Endometrial microvascular endothelial cells (primary cell): ENCODE measurements around the gene RPL27. TPM values are rescaled to one million over a fixed set of nuclear protein-coding genes. Genes with fewer than 3 reads are reported as not detected.
"Not testable (repeated sequence)": the region's sequence is repeated elsewhere in the genome, so short reads cannot be mapped to it uniquely, and the experiment has no call there.

ENCODE experiments used
- in situ Hi-C: cut with HindIII; loops from 2 replicates; pipeline ENCODE4 v1.10.0; 2017; ENCODE audit warnings: low sequenced_read_pairs, low pct_unique_long_range_greater_than_20kb; ENCODE audit errors: inconsistent ontology term
- total RNA-seq: library from RNA; depleted of rRNA; stranded (reverse); fragments of >200 nt; gene quantifications from one replicate; pipeline ENCODE4 v1.2.3, GENCODE V29; 2015; ENCODE audit errors: inconsistent ontology term

Gene RPL27
- total RNA-seq, 1 donor from 2014 or later = 880 TPM

- in situ Hi-C loops = no loop called here
Measured at GRCh38 chr17:42989726-42990652, 8.2 kb upstream of the RPL27 start.

DNA sequence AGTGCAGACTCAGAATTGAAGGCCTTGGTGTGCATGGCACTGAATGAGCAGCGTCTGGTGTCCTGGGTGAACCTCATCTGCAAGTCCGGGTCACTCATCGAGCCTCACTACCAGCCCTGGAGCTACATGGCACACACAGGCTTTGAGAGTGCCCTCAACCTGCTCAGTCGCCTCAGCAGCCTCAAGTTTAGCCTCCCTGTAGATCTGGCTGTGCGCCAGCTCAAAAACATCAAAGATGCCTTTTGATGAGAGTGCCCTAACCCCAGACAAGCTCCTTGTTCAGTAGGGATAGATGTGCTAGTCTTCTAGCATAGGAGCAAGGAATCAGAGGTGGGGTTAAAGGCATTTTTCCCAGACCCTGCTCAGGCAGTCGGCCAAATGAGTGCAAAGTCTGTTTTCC is 6.7 kb upstream of the RPL27 start:
- in situ Hi-C loops = no loop called here

DNA sequence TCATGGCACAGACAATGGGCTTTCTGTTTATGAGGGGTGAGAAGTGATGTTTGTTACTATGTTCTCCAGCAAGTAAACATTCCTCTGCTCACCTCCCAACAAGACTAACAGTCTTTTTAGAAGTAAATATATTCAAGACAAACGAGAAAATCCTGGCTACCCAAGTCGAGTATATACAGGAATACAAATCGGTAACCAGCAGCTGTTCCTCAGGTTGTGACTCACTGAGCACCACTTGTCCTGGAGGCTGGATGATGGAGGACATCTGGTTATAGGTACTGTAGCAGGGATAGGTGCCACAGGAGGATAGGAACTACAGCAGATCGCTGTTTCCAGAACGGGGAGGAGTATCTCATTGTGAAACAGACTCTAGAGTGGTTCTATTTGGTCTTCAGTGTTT is 5.3 kb upstream of the RPL27 start:
- in situ Hi-C loops = no loop called here

GRCh38 chr17:42993913-42994312 is 4.3 kb upstream of the RPL27 start:
- in situ Hi-C loops = not testable (repeated sequence)

DNA sequence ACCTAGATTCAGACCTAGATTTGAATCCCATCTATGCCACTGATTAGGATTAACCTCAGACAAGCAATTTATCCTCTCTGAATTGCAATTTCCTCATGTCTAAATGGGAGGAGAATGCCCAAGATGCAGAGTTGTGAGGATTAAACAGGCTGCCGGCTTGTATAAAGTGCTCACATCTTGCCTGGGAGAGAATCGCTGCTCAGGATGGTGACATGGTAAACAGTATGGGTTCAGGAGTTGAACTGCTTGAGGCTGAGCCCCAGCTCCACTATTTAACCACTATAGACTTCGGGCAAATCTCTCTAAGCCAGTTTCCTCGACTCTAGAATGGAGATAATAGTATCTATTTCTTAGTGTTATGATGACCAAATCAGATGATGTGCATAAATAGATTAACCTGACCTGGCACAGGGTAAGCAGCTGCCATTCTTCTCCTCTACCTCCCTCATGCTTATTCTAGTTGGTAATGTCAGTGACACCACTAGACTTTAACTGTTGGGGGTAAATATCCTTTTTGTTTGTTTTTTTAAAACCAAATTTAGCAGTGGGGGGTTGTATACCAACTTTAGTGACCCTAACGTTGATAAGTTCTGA is 732 bp upstream of the RPL27 start:
- in situ Hi-C loops = no loop called here

DNA sequence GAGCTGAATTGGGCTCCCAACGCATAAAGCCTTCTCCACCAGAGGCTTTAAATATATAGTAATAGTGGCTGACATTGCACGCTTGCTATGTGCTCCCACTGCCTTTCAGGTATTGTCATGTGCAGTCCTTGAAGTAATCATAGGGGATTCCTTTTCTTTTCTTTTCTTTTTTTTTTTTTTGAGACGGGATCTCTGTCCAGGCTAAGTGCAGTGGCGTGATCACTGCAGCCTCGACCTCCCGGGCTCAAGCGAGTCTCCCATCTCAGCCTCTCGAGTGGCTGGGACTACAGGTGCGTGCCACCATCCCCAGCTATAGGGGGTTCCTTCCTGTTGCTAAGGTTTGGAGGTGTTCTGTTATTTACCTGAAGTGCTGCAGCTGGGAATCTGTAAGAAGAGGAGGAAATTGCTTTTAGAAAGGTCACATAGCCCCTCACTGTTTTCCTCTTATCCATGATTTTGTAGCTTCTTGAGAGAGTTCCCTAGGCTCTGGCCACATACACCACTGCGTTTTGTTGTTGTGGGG is 845 bp downstream of the RPL27 start:
- in situ Hi-C loops = no loop called here

DNA sequence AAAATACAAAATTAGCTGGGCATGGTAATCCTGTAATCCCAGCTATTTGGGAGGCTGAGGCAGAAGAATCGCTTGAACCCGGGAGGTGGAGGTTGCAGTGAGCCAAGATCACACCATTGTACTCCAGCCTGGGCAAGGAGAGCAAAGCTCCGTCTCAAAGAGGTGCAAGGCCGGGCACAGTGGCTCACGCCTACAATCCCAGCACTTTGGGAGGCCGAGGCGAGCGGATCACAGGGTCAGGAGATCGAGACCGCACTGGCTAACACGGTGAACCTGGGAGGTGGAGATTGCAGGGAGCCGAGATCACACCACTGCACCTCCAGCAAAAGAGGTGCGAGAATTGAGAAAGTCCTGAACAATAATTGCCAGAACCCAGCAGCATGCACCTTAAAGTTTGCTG is 2.7 kb downstream of the RPL27 start:
- in situ Hi-C loops = not testable (repeated sequence)

DNA sequence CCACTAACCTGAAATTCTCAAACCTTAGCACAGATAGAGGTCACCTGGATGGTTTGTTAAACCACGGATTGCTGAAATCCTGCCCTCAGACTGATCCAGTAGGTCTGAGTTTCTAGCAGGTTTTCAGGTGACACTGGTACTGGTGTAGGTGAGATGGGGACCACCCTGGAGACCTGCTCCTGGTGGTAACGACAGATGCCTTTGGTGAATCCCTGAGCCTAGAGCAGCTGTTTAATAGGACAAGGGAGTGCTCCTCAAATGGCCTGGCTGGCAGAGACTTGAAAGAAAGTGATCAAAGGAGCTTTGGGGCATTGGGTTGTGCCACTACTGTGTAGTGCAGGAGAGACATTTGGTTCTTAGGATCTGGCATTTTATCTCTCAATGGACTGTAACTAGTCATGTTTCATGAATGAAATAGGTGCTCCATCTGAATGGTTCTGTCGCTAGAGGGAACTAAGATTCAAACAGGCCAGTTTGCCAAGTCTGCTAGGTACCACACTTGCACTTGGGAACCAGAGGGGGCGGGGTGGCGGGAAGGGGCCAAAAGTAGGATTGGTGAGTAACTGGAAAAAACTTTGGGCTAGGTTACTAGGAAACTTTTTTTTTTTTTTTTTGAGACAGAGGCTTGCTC is 5.4 kb downstream of the RPL27 start:
- in situ Hi-C loops = no loop called here

DNA sequence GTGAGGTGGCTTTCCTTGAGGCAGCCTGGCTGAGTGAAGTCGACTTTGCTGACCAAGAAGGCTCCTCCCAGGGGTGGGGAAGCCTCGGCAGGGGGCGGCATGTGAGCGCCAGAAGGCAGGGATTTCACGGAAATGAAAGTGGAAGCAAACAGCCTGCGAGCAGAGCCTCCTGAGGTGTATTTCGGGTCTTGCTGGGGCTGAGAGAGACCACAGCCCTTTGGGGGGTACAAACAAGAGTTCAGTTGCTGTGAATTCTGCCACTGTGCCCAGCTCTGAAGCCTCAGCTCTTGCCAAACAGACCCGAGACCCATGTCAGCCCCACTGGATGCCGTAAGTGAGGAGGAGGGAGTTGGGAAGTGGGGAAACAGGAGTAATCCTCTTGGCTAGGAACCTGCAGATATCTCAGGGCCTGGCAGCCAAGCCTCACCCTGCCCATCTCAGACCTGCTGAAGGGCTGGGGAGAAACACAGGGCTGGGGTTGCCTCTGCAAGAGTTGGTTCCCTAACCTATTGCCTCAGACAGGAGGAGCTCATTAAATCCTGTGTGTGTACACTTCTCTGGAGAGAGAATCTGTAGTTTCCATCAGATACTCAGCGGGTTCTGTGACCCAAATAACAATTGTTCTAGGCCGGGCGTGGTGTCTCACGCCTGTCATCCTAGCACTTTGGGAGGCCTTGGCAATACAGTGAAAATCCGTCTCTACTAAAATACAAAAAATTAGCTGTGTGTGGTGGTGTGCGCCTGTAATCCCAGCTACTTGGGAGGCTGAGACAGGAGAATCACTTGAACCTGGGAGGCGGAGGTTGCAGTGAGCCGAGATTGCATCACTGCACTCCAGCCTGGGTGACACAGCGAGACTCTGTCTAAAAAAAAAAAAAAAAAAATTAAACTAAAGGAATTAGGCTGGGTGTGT is 8.7 kb downstream of the RPL27 start, which contains the start of gene IFI35:
Gene IFI35 (plus strand): TSS at position 146 of the 913 bp plus-strand sequence. CDS start 164 bp downstream, at position 310.
- in situ Hi-C loops = no loop called here

DNA sequence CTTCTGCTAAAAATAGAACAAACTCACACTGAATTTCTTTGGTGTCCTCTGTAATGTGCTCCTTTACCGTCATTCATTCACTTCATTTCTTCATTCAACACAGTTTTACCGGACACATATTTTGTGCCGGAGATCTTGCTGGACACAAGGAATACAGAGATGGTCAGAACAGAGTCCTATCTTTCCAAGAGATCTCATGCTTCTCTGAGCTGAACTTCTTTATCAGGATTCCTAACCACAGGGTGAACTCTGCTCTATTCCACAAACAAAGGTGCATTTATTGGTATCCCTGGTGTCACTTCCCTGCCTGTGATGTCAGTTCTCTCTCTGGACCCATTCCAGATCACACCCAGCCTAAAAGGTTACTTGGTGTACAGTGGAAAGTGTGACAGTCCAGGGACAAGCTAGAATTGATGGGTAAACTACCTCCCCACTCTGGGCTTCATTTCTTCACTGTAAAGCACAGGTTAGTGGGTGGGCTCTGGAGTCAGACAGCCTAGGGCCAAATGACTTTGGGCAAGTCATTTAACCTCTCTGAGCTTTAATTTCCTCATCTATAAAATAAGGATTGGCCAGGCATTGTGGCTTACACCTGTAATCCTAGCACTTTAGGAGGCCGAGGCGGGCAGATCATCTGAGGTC is 12.6 kb downstream of the RPL27 start:
- in situ Hi-C loops = no loop called here

DNA sequence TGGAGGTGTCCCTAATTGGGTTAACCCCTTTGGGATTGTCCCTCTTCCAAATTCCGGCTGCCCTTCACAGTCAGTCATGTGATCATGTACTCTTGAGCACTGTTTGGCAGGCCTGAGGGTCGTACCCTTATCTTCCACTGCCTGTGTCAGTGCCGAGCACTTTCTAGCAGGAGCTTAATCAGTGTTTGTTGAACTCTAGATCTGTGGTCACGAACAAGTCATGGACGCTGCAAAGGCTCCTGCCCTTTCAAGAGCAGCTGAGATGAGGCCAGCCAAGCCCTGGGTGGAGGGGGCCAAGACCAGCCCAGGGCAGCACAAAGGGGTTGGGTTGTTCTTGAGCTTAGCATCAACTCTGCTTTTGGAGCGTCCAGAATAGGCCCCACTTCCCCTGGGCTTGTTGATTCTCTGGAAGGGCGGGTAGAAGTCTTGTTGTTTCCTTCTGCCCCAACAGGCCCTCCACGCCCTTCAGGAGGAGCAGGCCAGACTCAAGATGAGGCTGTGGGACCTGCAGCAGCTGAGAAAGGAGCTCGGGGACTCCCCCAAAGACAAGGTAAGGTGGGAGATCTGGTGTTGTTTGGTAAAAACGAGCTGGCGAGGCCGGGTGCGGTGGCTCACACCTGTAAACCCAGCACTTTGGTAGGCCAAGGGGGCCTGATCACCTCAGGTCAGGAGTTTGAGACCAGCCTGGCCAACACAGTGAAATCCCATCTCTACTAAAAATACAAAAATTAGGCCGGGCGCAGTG is 13.7 kb downstream of the RPL27 start:
- in situ Hi-C loops = no loop called here

GRCh38 chr17:43013296-43013695 is 15.1 kb downstream of the RPL27 start:
- in situ Hi-C loops = no loop called here

DNA sequence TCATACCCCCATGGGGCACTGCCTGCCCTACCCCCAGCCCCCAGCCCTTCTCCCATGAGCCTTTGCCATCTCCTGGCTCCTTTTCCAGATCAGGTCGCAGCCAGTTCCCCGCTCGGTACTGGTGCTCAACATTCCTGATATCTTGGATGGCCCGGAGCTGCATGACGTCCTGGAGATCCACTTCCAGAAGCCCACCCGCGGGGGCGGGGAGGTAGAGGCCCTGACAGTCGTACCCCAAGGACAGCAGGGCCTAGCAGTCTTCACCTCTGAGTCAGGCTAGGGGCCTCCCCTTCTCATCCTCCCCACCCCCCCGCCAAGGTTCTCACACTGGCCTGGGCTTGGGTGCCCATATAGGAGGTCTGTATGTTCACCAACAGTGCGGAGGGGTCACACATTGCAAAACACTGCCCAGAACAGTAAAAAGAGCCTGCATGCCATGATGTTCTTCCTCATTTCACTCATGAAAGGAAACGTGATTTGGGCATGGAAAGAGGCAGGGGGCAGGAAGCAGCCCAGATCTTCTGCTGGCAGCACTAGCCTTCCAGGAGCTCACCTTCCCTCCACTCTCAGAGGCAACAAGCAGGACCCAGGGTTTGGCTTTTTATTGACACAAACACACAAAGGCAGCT is 15.9 kb downstream of the RPL27 start:
- in situ Hi-C loops = no loop called here

DNA sequence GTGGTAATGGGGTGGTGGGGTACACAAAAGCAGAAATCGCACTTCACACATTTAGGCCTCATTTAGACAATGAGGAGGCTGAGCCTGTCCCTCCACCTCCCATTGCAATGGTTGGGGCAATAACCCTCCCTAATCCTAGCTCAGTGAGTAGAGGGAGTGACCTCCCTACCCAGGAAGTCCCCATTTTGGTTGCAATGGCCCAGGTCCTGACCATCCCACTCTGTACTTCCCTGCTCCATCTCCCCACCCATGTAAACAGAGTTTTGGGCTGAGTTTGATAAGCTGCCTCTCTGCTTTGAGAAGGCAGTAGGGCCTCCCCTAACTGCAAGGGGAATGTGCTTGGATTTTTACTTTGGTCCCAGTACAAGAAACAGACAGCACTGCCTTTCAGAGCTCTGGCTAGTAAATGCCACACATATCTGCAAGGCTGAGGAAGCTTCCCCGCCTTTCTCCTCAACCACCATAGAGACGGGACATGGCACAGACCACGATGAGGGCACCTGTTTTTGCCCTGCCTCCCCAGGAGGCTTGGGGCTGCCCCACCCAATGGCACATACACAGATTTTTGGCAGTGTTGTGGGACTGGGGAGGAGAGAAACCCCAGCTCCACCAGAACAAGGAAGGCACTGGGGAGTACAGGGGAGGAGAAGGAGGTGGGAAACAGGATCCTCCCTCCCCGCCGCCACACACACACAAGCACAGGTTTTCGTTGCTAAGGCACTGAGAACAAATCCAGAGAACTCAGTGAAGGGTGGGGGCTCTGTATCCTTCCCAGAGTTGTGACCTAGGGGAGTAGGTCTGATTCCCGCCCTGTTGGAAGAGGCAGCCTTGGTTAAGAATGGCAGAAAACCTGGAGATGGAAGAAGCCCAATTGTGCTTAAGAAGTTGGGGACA is 16.7 kb downstream of the RPL27 start:
- in situ Hi-C loops = no loop called here

DNA sequence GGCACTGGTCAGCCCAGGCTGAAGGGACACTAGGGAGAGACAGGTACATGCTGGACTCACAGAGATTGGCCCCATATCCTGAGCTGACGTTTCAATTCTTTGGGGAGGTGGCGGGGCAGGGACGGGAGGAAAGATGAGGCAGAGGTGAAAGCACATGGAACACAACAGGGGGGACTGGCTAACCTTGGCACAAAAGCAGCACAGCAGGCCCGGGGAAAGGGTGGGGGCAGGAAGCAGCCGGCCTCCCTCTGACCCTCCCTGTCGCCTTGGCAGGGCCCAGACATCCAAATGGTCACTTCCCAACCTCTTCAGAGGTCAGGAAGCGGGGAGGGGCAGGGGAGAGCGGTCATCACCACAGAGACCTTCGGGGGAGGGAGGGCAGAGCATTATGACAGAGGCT is 17.4 kb downstream of the RPL27 start:
- in situ Hi-C loops = no loop called here

- in situ Hi-C loops = no loop called here
Measured at GRCh38 chr17:43016216-43016615, 18.0 kb downstream of the RPL27 start.
